ENCODE data around the gene RNF44. TPM values are rescaled to one million over a fixed set of nuclear protein-coding genes. Genes with fewer than 3 reads are reported as not detected.

RNF44 gene
- total RNA-seq, 4 donors from 2014 or later = 11.3 to 22.2 (median 18.7) TPM

DNA sequence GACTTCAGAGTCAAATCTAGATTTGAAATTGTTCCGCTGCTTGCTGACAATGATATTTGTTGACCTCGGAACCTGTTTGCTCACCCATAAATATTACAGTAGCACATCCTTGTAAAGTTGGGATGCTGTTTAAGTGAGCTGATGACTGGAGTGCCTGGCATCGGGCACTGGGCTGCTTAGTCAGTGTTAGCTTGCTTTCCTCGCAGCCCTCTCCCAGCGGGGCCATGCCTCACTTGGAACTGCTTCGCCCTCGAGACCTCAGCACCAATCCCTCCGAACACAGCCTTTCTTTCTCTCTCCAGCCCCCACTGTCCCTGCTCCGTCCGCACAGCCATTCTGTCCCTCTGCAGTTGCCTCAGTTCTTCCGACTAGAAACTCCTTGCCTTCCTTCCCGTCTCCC, 23.4 kb downstream of the RNF44 start:
- Histone ChIP-seq H3K4me3 (no peak overlapping the region), H3K27me3 (no peaks in the 10 kb centered on the region), H3K9me3 (no peaks in the 10 kb centered on the region), H3K4me1 (no peaks in the 10 kb centered on the region), H3K36me3 (peaks cover under 1 to 14% (median 6%) of the 10 kb centered on the region in 4 donors), H3K27ac (replicated peaks in 1 of 4) (no peak overlapping the region)
- intact Hi-C loops (cut with DNase I) = no loop called here
- DNase-seq (ENCODE audit: extremely low spot score) = no peak
- 86% methylated on average over 12 of the region's 12 CpGs for WGBS
- TF ChIP-seq POLR2A (IDR thresholded peaks at IDR 0.05; ENCODE audit: low read depth) = no peak
- no peak for TF ChIP-seq EP300 (IDR thresholded peaks at IDR 0.05)
- TF ChIP-seq, protein P1, sequence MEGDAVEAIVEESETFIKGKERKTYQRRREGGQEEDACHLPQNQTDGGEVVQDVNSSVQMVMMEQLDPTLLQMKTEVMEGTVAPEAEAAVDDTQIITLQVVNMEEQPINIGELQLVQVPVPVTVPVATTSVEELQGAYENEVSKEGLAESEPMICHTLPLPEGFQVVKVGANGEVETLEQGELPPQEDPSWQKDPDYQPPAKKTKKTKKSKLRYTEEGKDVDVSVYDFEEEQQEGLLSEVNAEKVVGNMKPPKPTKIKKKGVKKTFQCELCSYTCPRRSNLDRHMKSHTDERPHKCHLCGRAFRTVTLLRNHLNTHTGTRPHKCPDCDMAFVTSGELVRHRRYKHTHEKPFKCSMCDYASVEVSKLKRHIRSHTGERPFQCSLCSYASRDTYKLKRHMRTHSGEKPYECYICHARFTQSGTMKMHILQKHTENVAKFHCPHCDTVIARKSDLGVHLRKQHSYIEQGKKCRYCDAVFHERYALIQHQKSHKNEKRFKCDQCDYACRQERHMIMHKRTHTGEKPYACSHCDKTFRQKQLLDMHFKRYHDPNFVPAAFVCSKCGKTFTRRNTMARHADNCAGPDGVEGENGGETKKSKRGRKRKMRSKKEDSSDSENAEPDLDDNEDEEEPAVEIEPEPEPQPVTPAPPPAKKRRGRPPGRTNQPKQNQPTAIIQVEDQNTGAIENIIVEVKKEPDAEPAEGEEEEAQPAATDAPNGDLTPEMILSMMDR (IDR thresholded peaks at IDR 0.05) = no peak
- no peak for TF ChIP-seq POLR2AphosphoS5 (IDR thresholded peaks at IDR 0.05)

DNA sequence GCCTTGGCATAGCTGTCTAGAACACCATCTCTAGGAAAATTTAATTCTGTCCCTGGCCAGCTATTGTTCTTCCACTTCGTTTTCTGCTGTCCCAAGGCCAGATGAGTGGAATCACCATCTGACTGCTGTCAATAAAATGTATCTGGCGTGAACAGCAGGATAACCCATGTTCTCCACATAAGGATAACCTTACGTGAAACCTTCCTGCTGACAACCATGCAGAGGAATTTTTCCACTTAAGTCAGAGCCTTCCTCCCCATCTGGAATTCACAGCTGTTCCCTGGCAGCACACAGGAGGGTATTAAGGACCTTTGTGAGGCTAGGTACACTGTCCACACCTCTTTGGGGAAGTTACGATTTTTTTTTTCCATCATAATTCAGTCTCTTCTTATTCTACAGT, 28.6 kb downstream of the RNF44 start:
- no peak for DNase-seq (ENCODE audit: extremely low spot score)
- TF ChIP-seq EP300 (IDR thresholded peaks at IDR 0.05) (no peak), POLR2AphosphoS5 (IDR thresholded peaks at IDR 0.05) (no peak), POLR2A (IDR thresholded peaks at IDR 0.05; ENCODE audit: low read depth) (no peak)
- TF ChIP-seq, protein P1 (IDR thresholded peaks at IDR 0.05) = no peak
- H3K27ac ChIP-seq (replicated peaks in 1 of 4) = no peak overlapping the region
- H3K4me3 ChIP-seq = no peak overlapping the region
- H3K36me3 ChIP-seq = peaks cover 36 to 66% (median 53%) of the 10 kb centered on the region in 4 donors
- WGBS = 73% methylated on average over 4 of the region's 4 CpGs
- intact Hi-C loops (cut with DNase I) = no loop called here
- H3K9me3 ChIP-seq = no peaks in the 10 kb centered on the region
- H3K4me1 ChIP-seq = no peaks in the 10 kb centered on the region
- H3K27me3 ChIP-seq = no peaks in the 10 kb centered on the region

DNA sequence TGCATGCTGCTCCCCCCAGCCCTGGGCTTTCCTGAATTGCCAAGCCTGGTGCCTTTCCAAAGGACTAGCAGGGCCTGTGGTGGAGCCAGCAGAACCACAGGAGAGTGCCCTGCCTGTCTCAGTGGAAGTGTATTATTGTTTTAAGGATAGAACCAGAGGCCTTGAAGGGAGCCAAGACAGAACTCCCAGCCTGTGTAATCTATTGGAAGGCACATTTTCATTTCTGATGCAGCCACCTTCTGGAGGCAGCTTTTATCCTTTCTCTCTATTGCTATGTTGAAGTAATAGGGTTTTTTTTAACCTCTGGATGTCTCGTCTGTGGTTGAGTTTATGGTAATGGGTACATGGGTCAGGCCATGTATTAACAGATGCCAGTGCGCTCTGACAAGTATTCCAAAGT, 29.3 kb downstream of the RNF44 start:
- no peaks in the 10 kb centered on the region for H3K27me3 ChIP-seq
- no peak for TF ChIP-seq POLR2A (IDR thresholded peaks at IDR 0.05; ENCODE audit: low read depth)
- TF ChIP-seq POLR2AphosphoS5 (IDR thresholded peaks at IDR 0.05) = no peak
- TF ChIP-seq EP300 (IDR thresholded peaks at IDR 0.05) = no peak
- TF ChIP-seq, protein P1 (IDR thresholded peaks at IDR 0.05) = no peak
- no peaks in the 10 kb centered on the region for H3K9me3 ChIP-seq
- H3K36me3 ChIP-seq = peaks cover 36 to 73% (median 58%) of the 10 kb centered on the region in 4 donors
- no peak overlapping the region for H3K4me3 ChIP-seq
- WGBS = 78% methylated on average over 2 of the region's 2 CpGs
- intact Hi-C loops (cut with DNase I) = no loop called here
- no peak for DNase-seq (ENCODE audit: extremely low spot score)
- H3K4me1 ChIP-seq = no peaks in the 10 kb centered on the region
- no peak overlapping the region for H3K27ac ChIP-seq (replicated peaks in 1 of 4)

- no peaks in the 10 kb centered on the region for H3K27me3 ChIP-seq
- TF ChIP-seq, protein P1 (IDR thresholded peaks at IDR 0.05) = no peak
- TF ChIP-seq EP300 (IDR thresholded peaks at IDR 0.05) (no peak), POLR2AphosphoS5 (IDR thresholded peaks at IDR 0.05) (no peak)
- no peak for DNase-seq (ENCODE audit: extremely low spot score)
- H3K27ac ChIP-seq (replicated peaks in 1 of 4) = no peak overlapping the region
- H3K4me3 ChIP-seq = no peak overlapping the region
- H3K9me3 ChIP-seq = no peaks in the 10 kb centered on the region
- 98% methylated on average over 5 of the region's 5 CpGs for WGBS
- no peaks in the 10 kb centered on the region for H3K4me1 ChIP-seq
- peaks cover 75 to 100% (median 95%) of the 10 kb centered on the region in 4 donors for H3K36me3 ChIP-seq
- intact Hi-C loops (cut with DNase I) = no loop called here
Measured at GRCh38 chr5:176503496-176503895, 33.7 kb downstream of the RNF44 start.

DNA sequence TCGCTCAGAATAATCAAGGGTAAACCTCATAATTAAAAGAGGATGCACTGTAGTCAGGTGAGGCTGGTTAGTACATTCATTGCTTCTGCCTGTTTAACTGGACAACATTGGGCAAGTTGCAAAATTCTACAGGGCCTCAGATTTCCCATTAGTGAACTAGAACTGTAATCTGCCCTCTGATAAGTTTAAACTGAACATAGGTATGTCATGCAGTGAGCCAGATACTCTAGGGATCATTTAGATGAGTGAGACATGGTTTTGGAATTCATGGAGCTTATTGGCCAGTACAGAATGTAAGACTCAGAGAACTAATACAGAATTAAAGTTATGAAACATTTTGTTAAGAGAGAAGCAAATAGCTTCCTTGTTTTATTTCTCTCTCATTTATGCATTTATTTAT, 35.9 kb downstream of the RNF44 start:
- intact Hi-C loops (cut with DNase I) = no loop called here
- 94% methylated on average over 1 of the region's 1 CpG for WGBS

More for the DNA sequence above, 35.9 kb downstream of the RNF44 start:
- DNase-seq (ENCODE audit: extremely low spot score) = no peak
- H3K4me3 ChIP-seq = no peak overlapping the region
- peaks cover 78 to 100% (median 94%) of the 10 kb centered on the region in 4 donors for H3K36me3 ChIP-seq
- H3K27me3 ChIP-seq = no peaks in the 10 kb centered on the region
- H3K27ac ChIP-seq (replicated peaks in 1 of 4) = no peak overlapping the region
- no peaks in the 10 kb centered on the region for H3K4me1 ChIP-seq
- no peaks in the 10 kb centered on the region for H3K9me3 ChIP-seq
- TF ChIP-seq POLR2A (IDR thresholded peaks at IDR 0.05; ENCODE audit: low read depth) (no peak), EP300 (IDR thresholded peaks at IDR 0.05) (no peak), POLR2AphosphoS5 (IDR thresholded peaks at IDR 0.05) (no peak)
- TF ChIP-seq, protein P1 (IDR thresholded peaks at IDR 0.05) = no peak
